GM19467 (cell line): ENCODE results near the gene MS4A12.
"Not testable (repeated sequence)": the region's sequence is repeated elsewhere in the genome, so short reads cannot be mapped to it uniquely, and the experiment has no call there.

Experiments
- ATAC-seq: cut with Tn5 transposase; IDR thresholded peaks from one replicate; pipeline ENCODE4 v1.9.1; 2021; ENCODE audit warnings: mild to moderate bottlenecking, moderate library complexity; ENCODE audit not compliant: unreplicated experiment

Gene MS4A12

DNA sequence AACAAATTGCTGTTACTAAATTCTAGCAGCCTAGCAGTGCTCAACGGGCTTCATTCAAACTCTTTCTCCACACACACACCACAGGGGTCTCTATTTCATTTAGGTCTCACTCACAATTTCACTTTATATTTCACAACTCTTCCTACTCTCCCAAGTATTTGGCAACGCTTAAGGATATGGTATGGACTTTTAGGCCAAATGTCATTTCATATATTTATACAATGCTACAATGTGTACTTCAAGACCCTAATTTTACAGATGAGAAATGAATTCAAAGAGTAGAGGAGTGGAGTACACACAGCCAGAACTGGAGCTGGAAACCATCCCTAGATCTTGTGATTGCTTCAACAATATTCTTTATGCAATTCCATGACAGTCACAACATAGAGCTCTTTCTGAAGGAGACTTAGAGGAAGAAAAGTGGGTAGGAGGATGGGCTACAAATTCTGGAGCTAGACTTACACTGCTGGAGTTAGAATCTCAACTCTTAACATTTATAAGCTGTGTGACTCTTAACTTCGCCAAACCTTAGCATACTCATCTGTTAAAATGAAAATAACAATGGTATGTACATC, 20.2 kb downstream of the MS4A12 start:
- ATAC-seq = no peak

DNA sequence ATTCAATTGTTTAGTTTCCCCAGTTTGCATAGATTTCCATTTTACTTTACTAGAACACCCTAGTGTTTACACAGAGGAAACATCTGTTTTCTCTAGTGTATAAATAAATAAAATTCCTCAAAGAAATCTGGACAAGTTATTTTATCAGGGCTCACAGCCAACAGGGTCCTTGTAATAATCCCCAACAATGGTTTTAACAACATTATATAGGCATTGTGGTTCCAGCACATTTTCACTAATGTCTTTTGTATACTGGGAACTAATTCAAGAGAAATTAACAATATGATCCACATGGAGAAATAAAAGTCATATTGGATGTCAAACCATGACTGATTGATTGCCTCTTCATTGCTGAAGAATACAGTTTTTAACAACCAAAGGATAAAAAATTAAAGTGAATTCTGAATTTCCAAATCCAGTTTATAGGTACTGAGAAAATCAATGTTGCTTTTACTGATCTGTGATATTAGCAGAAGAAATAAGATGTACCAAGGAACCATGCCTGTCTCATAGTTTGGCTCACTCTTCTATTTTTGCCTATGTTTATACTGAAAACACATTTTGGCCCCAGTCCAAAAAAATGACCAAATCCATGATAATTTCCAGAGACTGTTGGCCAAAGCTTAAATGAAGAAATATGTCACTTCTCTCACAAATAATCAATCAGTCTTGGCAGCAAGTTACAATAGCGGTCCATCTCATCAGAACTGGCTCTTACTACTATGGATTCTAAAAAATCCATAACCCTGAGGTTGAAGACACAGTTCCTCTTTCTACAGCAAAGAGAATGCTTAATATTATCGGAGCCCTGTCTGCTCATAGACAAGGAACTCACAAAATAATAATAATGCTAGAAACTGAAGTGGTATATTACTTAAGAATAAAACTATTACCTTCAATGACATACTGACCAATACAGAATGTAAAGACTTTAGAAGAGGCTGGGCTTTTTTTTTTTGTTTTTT, 21.2 kb downstream of the MS4A12 start:
- no peak for ATAC-seq

DNA sequence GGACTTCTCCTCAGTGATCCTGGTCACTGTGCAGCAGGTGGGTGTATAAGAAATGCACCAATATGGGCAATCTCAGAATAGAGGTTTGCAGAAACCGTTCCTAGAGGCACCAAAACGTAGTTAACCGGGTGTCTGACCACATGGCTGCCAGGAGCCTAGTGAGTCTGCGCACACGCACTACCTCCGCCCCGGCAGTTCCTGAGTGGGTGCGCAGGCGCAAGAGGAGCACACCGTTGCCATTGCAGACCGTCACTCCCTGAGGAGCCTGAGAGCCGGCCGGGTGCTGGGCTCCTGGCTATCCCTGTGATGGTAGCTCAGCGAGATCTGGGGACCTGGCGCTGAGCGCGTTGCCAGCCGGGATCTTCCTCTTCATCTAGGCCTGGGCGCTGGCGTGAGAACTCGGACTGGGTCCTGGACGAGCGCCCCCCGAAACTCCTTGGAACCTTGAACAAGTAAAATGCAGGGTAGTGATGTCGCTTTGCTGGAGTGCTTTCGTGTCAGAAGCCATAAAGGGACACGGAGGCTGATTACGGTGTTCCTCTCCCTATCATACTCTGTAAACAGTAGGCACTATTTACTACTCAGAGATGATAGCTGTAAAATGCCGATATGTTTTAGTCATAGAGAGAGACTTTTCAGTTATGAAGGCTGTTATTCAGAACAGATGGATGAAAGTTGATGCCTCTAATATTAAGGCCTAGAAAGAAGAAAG, 22.7 kb downstream of the MS4A12 start, which contains the start of gene MS4A13:
MS4A13 (plus strand) TSS at position 249 of the 712 bp plus-strand sequence. CDS start 2,692 bp downstream, outside the sequence.
- no peak for ATAC-seq

DNA sequence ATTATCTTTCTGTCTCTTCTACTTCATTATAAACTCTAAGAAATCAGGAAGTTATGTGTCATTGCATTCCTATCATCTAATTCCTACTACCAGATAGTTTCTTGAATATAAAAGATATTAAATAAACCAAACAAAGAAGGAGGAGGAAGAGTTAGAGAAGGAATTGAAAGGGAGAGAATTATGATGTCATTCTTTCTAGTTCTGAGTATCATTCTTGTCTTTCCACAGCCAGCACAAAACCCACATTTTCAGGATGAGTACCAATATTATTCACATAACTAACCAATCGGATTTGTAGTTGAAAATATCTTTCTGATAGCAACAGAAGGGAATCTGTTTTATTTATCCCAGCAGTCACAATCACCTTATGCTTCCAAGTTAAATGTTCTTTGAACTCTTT, 35.9 kb downstream of the MS4A12 start:
- no peak for ATAC-seq

DNA sequence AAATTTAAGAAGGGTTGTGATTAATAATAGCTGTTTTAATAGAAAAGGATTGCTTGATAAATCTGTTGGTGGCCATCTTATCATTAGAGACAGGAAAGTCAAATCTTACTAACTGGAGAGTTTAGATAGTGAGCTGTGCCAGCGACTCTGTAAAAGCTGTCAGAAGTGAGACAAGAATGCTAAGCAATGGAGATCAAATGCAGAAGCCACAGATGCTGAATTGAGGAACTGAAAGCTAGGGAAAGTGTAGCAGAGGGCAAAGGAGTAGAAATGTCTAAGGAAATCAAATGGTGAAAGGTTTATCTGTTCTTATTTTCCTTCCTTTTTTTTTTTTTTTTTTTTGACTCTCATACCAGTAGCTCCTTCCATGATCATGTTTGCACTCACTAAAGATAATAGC, 36.4 kb downstream of the MS4A12 start:
- ATAC-seq = peak; percentile 70

DNA sequence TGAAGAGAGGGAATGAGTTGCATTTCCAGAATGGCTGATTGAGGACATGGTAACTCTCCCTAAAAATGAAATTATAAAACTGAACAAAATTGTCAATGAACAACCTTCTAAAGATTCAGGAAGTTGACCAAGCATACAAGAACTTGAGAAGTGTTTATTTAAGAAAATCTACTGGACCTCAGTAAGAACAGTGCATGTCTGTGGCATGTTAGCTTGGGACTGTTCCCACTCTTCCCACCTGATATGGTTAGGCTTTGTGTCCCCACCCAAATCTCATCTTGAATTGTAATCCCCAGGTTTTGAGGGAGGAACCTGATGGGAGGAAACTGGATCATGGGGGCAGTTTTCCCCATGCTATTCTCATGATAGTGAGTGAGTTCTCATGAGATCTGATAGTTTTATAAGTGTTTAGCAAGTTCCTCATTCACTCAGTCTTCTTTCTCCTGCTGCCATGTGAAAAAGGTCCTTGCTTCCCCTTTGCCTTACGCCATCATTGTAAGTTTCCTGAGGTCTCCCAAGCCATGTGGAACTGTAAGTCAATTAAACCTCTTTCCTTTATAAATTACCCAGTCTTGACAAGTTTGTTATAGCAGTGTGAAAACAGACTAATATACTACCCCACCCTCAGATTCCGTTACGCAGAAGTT, 38.0 kb downstream of the MS4A12 start:
- no peak for ATAC-seq

DNA sequence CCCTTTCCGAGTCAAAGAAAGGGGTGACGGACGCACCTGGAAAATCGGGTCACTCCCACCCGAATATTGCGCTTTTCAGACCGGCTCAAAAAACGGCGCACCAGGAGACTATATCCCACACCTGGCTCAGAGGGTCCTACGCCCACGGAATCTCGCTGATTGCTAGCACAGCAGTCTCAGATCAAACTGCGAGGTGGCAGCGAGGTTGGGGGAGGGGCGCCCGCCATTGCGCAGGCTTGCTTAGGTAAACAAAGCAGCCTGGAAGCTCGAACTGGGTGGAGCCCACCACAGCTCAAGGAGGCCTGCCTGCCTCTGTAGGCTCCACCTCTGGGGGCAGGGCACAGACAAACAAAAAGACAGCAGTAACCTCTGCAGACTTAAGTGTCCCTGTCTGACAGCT, 39.8 kb downstream of the MS4A12 start:
- not testable (repeated sequence) for ATAC-seq

DNA sequence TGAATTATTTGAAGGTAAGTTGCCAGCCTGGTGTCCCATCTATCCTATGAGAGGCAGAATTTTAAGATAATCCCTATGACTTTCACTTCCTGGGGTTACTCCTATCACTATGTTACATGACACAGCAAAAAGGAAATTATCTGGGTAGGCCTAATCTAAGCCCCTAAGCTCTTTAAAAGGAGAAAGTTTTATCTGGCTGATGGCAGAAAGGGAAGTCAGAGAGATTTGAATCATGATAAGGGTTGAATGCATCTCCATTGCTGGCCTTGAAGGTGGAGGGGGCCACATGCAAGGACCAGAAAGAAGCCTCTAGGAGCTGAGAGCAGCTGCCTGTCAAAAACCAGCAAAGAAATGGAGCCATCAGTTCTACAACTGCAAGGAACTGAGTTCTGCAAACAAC, 46.0 kb downstream of the MS4A12 start:
- not testable (repeated sequence) for ATAC-seq

DNA sequence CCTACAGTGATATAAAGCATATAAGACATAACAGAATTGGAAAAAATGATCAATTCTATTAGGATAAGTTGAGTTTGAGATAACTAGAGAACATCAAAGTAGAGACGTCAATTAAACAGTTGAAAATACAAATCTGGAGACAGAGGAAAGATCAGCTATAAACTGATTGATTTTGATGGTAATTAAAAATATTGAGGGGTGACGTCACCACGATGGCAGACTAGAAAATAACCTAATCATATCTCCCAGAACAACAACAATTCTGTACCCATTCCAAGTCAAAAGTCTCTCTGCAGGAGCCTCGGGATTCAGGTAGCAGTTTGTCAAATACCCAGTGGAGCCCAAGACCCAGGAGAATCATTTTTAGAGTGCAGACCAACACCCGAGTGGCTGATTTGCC, 51.5 kb downstream of the MS4A12 start:
- no peak for ATAC-seq
